PFSK-1 (cell line): ENCODE results near the gene TRIM44.

Source experiments
- POLR2AphosphoS5 ChIP-seq: IDR thresholded peaks from 2 replicates; pipeline ENCODE4 v1.6.1; 2012; ENCODE audit warnings: low read depth, mild to moderate bottlenecking, control low read depth, low read length, moderate library complexity
- TF ChIP-seq, protein P1 (sequence below), 2 experiments: IDR thresholded peaks; 2 replicates each; pipeline versions ENCODE4 v1.6.1 to v1.8.0; 2011 to 2012; ENCODE audit warnings: low read depth in 2 of 2, low read length in 2 of 2, control low read depth in 1 of 2, inconsistent platforms in 1 of 2, mild to moderate bottlenecking in 1 of 2, moderate library complexity in 1 of 2; ENCODE audit not compliant: insufficient read depth in 1 of 2

GRCh38 chr11:35623621-35624168 is 38.9 kb upstream of the TRIM44 start:
- TF ChIP-seq, protein P1, sequence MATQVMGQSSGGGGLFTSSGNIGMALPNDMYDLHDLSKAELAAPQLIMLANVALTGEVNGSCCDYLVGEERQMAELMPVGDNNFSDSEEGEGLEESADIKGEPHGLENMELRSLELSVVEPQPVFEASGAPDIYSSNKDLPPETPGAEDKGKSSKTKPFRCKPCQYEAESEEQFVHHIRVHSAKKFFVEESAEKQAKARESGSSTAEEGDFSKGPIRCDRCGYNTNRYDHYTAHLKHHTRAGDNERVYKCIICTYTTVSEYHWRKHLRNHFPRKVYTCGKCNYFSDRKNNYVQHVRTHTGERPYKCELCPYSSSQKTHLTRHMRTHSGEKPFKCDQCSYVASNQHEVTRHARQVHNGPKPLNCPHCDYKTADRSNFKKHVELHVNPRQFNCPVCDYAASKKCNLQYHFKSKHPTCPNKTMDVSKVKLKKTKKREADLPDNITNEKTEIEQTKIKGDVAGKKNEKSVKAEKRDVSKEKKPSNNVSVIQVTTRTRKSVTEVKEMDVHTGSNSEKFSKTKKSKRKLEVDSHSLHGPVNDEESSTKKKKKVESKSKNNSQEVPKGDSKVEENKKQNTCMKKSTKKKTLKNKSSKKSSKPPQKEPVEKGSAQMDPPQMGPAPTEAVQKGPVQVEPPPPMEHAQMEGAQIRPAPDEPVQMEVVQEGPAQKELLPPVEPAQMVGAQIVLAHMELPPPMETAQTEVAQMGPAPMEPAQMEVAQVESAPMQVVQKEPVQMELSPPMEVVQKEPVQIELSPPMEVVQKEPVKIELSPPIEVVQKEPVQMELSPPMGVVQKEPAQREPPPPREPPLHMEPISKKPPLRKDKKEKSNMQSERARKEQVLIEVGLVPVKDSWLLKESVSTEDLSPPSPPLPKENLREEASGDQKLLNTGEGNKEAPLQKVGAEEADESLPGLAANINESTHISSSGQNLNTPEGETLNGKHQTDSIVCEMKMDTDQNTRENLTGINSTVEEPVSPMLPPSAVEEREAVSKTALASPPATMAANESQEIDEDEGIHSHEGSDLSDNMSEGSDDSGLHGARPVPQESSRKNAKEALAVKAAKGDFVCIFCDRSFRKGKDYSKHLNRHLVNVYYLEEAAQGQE (IDR thresholded peaks at IDR 0.05; ENCODE audit: insufficient read depth in 1 of 2, low read depth in 2 of 2, low read length in 2 of 2) = no peak
- TF ChIP-seq POLR2AphosphoS5 = no peak
